Retinal pigment epithelial cell (primary cell): Measurements from ENCODE around the gene PATJ.

Experiments
- DNase-seq: peaks from one replicate; pipeline ENCODE4 v3.0.0-alpha.2; 2010; ENCODE audit warnings: low read depth
- H3K4me3 ChIP-seq: 2 replicates; pipeline ENCODE4 v1.5.1; 2011; ENCODE audit warnings: mild to moderate bottlenecking, low read length, control low read depth, moderate library complexity
- TF ChIP-seq, protein P1 (sequence below): conservative IDR thresholded peaks from 2 replicates; pipeline ENCODE4 v1.5.1; 2011; ENCODE audit warnings: low read depth, low read length, control low read depth, inconsistent platforms

The PATJ gene

DNA sequence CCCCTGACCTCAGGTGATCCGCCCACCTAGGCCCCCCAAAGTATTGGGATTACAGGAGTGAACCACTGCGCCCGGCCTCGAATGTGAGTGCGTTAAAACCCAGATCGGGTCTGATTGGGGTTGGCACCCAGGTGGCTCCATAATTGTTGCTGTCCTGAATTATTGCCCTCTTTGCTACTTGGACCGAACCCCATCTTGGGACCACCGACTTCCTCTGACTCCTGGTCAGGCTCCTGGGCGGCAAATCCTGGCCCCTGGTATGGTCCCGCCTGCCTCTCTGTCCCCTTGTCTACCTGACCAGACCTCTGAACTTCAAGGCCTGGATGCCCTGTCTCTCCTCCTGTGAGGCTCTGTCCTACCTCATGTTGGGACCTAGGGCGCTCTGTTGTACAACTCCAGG lies 485.2 kb downstream of the PATJ start:
- H3K4me3 ChIP-seq, result no peak overlapping the region
- no peak for DNase-seq
- TF ChIP-seq, protein P1, sequence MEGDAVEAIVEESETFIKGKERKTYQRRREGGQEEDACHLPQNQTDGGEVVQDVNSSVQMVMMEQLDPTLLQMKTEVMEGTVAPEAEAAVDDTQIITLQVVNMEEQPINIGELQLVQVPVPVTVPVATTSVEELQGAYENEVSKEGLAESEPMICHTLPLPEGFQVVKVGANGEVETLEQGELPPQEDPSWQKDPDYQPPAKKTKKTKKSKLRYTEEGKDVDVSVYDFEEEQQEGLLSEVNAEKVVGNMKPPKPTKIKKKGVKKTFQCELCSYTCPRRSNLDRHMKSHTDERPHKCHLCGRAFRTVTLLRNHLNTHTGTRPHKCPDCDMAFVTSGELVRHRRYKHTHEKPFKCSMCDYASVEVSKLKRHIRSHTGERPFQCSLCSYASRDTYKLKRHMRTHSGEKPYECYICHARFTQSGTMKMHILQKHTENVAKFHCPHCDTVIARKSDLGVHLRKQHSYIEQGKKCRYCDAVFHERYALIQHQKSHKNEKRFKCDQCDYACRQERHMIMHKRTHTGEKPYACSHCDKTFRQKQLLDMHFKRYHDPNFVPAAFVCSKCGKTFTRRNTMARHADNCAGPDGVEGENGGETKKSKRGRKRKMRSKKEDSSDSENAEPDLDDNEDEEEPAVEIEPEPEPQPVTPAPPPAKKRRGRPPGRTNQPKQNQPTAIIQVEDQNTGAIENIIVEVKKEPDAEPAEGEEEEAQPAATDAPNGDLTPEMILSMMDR, result no peak
